ENCODE data around the gene SLC25A22. TPM values are rescaled to one million over a fixed set of nuclear protein-coding genes. Genes with fewer than 3 reads are reported as not detected.

The SLC25A22 gene
- total and polyA plus RNA-seq, 3 experiments from 2014 or later, result 14.1 to 77.0 (median 73.6) TPM

- H3K4me1 Mint-ChIP-seq, result peaks cover 5 to 32% (median 22%) of the 10 kb centered on the region in 3 donors
- H3K9me3 Mint-ChIP-seq, result no peaks in the 10 kb centered on the region
- Histone ChIP-seq H3K27me3 (ENCODE audit: insufficient read depth, low read length, poor library complexity, severe bottlenecking) (no peaks in the 10 kb centered on the region), H3K4me3 (ENCODE audit: low read length) (peak overlapping the region; percentile 51), H3K4me1 (ENCODE audit: insufficient read depth, low read length) (peaks cover 21% of the 10 kb centered on the region), H3K36me3 (ENCODE audit: insufficient read depth, low read length) (no peaks in the 10 kb centered on the region), H3K27ac (ENCODE audit: low read depth, low read length) (peak overlapping the region; percentile 54), H3K9me3 (ENCODE audit: low read length) (no peaks in the 10 kb centered on the region)
- ChIA-PET POLR2A (interaction anchor here (0.9 kb wide), 1 partner anchor 29 kb away, joined by 5 read pairs; the partner anchor contains the start of gene TALDO1), CTCF (interaction anchor here (1.2 kb wide), 2 partner anchors 11 to 22 kb away, joined by 3 read pairs; no protein-coding TSS in a partner anchor)
- H3K27me3 Mint-ChIP-seq, result no peaks in the 10 kb centered on the region
- H3K27ac Mint-ChIP-seq, result peak overlapping the region in 5 of 8 donors; percentile 30 to 98 (median 84)
- DNase-seq, result no peak
- H3K36me3 Mint-ChIP-seq, result peaks cover 0 to 7% (median 0%) of the 10 kb centered on the region in 3 donors
- peak overlapping the region; percentile 75 to 91 (median 82) for H3K4me3 Mint-ChIP-seq
Observed at GRCh38 chr11:776561-777287, 21.4 kb downstream of the SLC25A22 start.

DNA sequence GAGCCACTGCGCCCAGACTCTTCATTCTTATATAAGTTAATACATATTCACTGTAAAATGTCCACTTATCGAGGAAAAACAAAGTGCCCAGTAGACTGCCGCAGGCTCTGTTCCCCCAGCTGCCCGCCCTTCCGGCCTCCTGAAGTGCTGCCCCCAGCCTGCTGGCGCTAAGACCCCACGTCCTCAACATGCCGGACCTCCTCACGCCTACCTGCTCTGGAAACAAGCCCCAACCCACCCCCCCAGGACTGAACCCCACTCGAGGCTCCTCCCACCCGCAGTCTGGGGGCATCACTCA, 21.9 kb downstream of the SLC25A22 start:
- no peaks in the 10 kb centered on the region for H3K27me3 Mint-ChIP-seq
- H3K4me1 Mint-ChIP-seq, result peaks cover 5 to 32% (median 22%) of the 10 kb centered on the region in 3 donors
- H3K4me3 ChIP-seq (ENCODE audit: low read length), result peak overlapping the region; percentile 51
- peaks cover 21% of the 10 kb centered on the region for H3K4me1 ChIP-seq (ENCODE audit: insufficient read depth, low read length)
- H3K27me3 ChIP-seq (ENCODE audit: insufficient read depth, low read length, poor library complexity, severe bottlenecking), result no peaks in the 10 kb centered on the region
- peak overlapping the region; percentile 75 to 91 (median 82) for H3K4me3 Mint-ChIP-seq
- H3K27ac Mint-ChIP-seq, result peak overlapping the region in 5 of 8 donors; percentile 30 to 98 (median 84)
- H3K9me3 ChIP-seq (ENCODE audit: low read length), result no peaks in the 10 kb centered on the region
- POLR2A ChIA-PET, result interaction anchor here (0.9 to 1.2 kb wide), 2 partner anchors 28 to 33 kb away, joined by 3 to 5 read pairs; partner anchors contain the start of genes RPLP2 and TALDO1
- H3K9me3 Mint-ChIP-seq, result no peaks in the 10 kb centered on the region
- H3K36me3 ChIP-seq (ENCODE audit: insufficient read depth, low read length), result no peaks in the 10 kb centered on the region
- H3K27ac ChIP-seq (ENCODE audit: low read depth, low read length), result peak overlapping the region; percentile 54
- H3K36me3 Mint-ChIP-seq, result peaks cover 0 to 7% (median 0%) of the 10 kb centered on the region in 3 donors
- CTCF ChIA-PET, result interaction anchor here (0.6 to 1.2 kb wide), 3 partner anchors 10 to 96 kb away, joined by 3 read pairs; no protein-coding TSS in a partner anchor
- no peak for DNase-seq

DNA sequence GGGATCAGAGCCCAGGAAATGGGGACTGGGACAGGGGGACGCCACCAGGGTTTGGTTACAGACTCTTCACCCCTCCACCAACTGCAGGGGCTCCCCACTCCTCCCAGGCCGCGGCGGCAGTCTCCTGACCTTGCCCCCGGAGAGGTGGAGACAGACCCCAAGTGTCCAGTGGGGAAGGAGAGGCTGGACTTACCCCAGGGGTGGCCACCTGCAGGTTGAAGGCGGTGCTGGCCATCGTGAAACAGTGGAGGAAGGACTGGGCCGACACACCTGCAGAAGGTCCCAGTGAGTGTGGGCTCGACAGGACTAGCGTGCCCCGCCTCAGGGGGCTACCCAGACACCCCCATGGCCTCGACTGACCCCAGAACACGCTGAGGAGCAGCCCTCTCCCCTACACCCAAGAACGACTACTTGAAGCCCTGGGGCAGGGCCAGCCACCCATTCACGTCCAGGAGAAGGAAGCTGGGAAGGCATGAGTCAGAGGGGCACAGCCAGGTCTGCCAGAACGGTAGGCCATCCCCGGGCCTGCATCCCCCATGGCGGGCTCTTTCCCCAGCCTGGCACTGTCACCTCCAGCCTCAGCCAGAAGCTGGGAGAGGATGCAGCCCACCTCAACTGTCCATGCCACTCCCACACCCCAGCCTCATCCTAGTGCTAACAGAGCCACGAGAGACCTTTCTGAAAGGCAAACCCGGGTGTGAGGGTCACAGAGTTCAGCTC, 23.0 kb downstream of the SLC25A22 start:
- ChIA-PET POLR2A (interaction anchor here (1.2 kb wide), 1 partner anchor 34 kb away, joined by 3 read pairs; the partner anchor contains the start of gene RPLP2), CTCF (interaction anchor here (1.2 kb wide), 1 partner anchor 24 kb away, joined by 3 read pairs; no protein-coding TSS in a partner anchor)
- H3K27me3 ChIP-seq (ENCODE audit: insufficient read depth, low read length, poor library complexity, severe bottlenecking), result no peaks in the 10 kb centered on the region
- H3K27ac ChIP-seq (ENCODE audit: low read depth, low read length), result peak overlapping the region; percentile 54
- H3K4me1 ChIP-seq (ENCODE audit: insufficient read depth, low read length), result peaks cover 21% of the 10 kb centered on the region
- Mint-ChIP-seq H3K4me1 (peaks cover 5 to 32% (median 19%) of the 10 kb centered on the region in 3 donors), H3K9me3 (no peaks in the 10 kb centered on the region), H3K36me3 (peaks cover 0 to 17% (median 1%) of the 10 kb centered on the region in 3 donors), H3K27ac (peak overlapping the region in 2 of 8 donors; percentile 54 to 94), H3K4me3 (peak overlapping the region; percentile 61 to 87 (median 79)), H3K27me3 (no peaks in the 10 kb centered on the region)
- DNase-seq, result no peak
- no peak overlapping the region for H3K4me3 ChIP-seq (ENCODE audit: low read length)
- H3K36me3 ChIP-seq (ENCODE audit: insufficient read depth, low read length), result no peaks in the 10 kb centered on the region
- no peaks in the 10 kb centered on the region for H3K9me3 ChIP-seq (ENCODE audit: low read length)

GRCh38 chr11:773830-774229, 24.3 kb downstream of the SLC25A22 start:
- no peaks in the 10 kb centered on the region for H3K27me3 ChIP-seq (ENCODE audit: insufficient read depth, low read length, poor library complexity, severe bottlenecking)
- H3K9me3 ChIP-seq (ENCODE audit: low read length), result no peaks in the 10 kb centered on the region
- ChIA-PET CTCF (no interaction called here), POLR2A (no interaction called here)
- H3K9me3 Mint-ChIP-seq, result no peaks in the 10 kb centered on the region
- H3K27me3 Mint-ChIP-seq, result no peaks in the 10 kb centered on the region
- DNase-seq, result no peak
- peaks cover 5 to 24% (median 14%) of the 10 kb centered on the region in 3 donors for H3K4me1 Mint-ChIP-seq
- H3K27ac Mint-ChIP-seq, result no peak overlapping the region
- H3K4me1 ChIP-seq (ENCODE audit: insufficient read depth, low read length), result peaks cover 21% of the 10 kb centered on the region
- peaks cover 0 to 16% (median 1%) of the 10 kb centered on the region in 3 donors for H3K36me3 Mint-ChIP-seq
- H3K36me3 ChIP-seq (ENCODE audit: insufficient read depth, low read length), result no peaks in the 10 kb centered on the region
- H3K27ac ChIP-seq (ENCODE audit: low read depth, low read length), result no peak overlapping the region
- H3K4me3 ChIP-seq (ENCODE audit: low read length), result no peak overlapping the region
- no peak overlapping the region for H3K4me3 Mint-ChIP-seq

- H3K4me3 Mint-ChIP-seq, result no peak overlapping the region
- no peaks in the 10 kb centered on the region for H3K36me3 ChIP-seq (ENCODE audit: insufficient read depth, low read length)
- POLR2A ChIA-PET, result no interaction called here
- no peak overlapping the region for H3K4me3 ChIP-seq (ENCODE audit: low read length)
- DNase-seq, result no peak
- no peaks in the 10 kb centered on the region for H3K9me3 ChIP-seq (ENCODE audit: low read length)
- no peaks in the 10 kb centered on the region for H3K9me3 Mint-ChIP-seq
- peaks cover 5 to 23% (median 14%) of the 10 kb centered on the region in 3 donors for H3K4me1 Mint-ChIP-seq
- peak overlapping the region in 1 of 8 donors; percentile 32 for H3K27ac Mint-ChIP-seq
- no peaks in the 10 kb centered on the region for H3K27me3 Mint-ChIP-seq
- H3K27me3 ChIP-seq (ENCODE audit: insufficient read depth, low read length, poor library complexity, severe bottlenecking), result no peaks in the 10 kb centered on the region
- H3K36me3 Mint-ChIP-seq, result peaks cover 0 to 16% (median 1%) of the 10 kb centered on the region in 3 donors
- CTCF ChIA-PET, result no interaction called here
- H3K4me1 ChIP-seq (ENCODE audit: insufficient read depth, low read length), result peaks cover 19% of the 10 kb centered on the region
- no peak overlapping the region for H3K27ac ChIP-seq (ENCODE audit: low read depth, low read length)
Observed at GRCh38 chr11:773425-773824, 24.7 kb downstream of the SLC25A22 start.

- Mint-ChIP-seq H3K4me1 (peaks cover 5 to 19% (median 14%) of the 10 kb centered on the region in 3 donors), H3K4me3 (peak overlapping the region in 1 of 7 donors; percentile 13), H3K36me3 (peaks cover 0 to 16% (median 1%) of the 10 kb centered on the region in 3 donors), H3K27ac (no peak overlapping the region), H3K27me3 (no peaks in the 10 kb centered on the region), H3K9me3 (no peaks in the 10 kb centered on the region)
- H3K4me1 ChIP-seq (ENCODE audit: insufficient read depth, low read length), result peaks cover 13% of the 10 kb centered on the region
- ChIA-PET CTCF (no interaction called here), POLR2A (no interaction called here)
- H3K27ac ChIP-seq (ENCODE audit: low read depth, low read length), result no peak overlapping the region
- no peak for DNase-seq
- no peaks in the 10 kb centered on the region for H3K9me3 ChIP-seq (ENCODE audit: low read length)
- H3K27me3 ChIP-seq (ENCODE audit: insufficient read depth, low read length, poor library complexity, severe bottlenecking), result no peaks in the 10 kb centered on the region
- no peak overlapping the region for H3K4me3 ChIP-seq (ENCODE audit: low read length)
- H3K36me3 ChIP-seq (ENCODE audit: insufficient read depth, low read length), result no peaks in the 10 kb centered on the region
Observed at GRCh38 chr11:772429-773390, 25.4 kb downstream of the SLC25A22 start.

- H3K4me1 Mint-ChIP-seq, result peaks cover 5 to 18% (median 14%) of the 10 kb centered on the region in 3 donors
- H3K36me3 Mint-ChIP-seq, result peaks cover 0 to 21% (median 1%) of the 10 kb centered on the region in 3 donors
- H3K27me3 Mint-ChIP-seq, result no peaks in the 10 kb centered on the region
- DNase-seq, result no peak
- no peaks in the 10 kb centered on the region for H3K27me3 ChIP-seq (ENCODE audit: insufficient read depth, low read length, poor library complexity, severe bottlenecking)
- H3K4me3 Mint-ChIP-seq, result no peak overlapping the region
- H3K36me3 ChIP-seq (ENCODE audit: insufficient read depth, low read length), result no peaks in the 10 kb centered on the region
- CTCF ChIA-PET, result no interaction called here
- H3K4me3 ChIP-seq (ENCODE audit: low read length), result no peak overlapping the region
- no peaks in the 10 kb centered on the region for H3K9me3 ChIP-seq (ENCODE audit: low read length)
- no peak overlapping the region for H3K27ac ChIP-seq (ENCODE audit: low read depth, low read length)
- peaks cover 13% of the 10 kb centered on the region for H3K4me1 ChIP-seq (ENCODE audit: insufficient read depth, low read length)
- no peak overlapping the region for H3K27ac Mint-ChIP-seq
- POLR2A ChIA-PET, result no interaction called here
- no peaks in the 10 kb centered on the region for H3K9me3 Mint-ChIP-seq
Observed at GRCh38 chr11:771617-772204, 26.4 kb downstream of the SLC25A22 start.

Measured in CD8-positive, alpha-beta memory T cell (primary cell).